ENCODE data around the gene RGS17. TPM values are rescaled to one million over a fixed set of nuclear protein-coding genes. Genes with fewer than 3 reads are reported as not detected.
A peak's percentile ranks its signal among the peaks of the same experiment; 100 is the strongest.

The RGS17 gene
- total and polyA plus RNA-seq, 2 of the 13 experiments (the other 11 are each of a cell fraction or from before 2014, with no cell fraction given), result 0.04 TPM; not detected in 1

- peak; percentile 20; the same call in 1 of the 2 replicates for TF ChIP-seq ZNF143 (CRISPR knock-in tag; IDR thresholded peaks at IDR 0.05)
- TF ChIP-seq SMARCC2 (IDR thresholded peaks at IDR 0.05), result no peak
- TF ChIP-seq NFATC3 (CRISPR knock-in tag; IDR thresholded peaks at IDR 0.05), result no peak; the same call in 1 of the 2 replicates
- no peak for TF ChIP-seq ZNF512 (CRISPR knock-in tag; IDR thresholded peaks at IDR 0.05)
- TF ChIP-seq ATRX (CRISPR knock-in tag; IDR thresholded peaks at IDR 0.05; ENCODE audit: borderline replicate concordance), result no peak
- TF ChIP-seq KAT8 (CRISPR knock-in tag; IDR thresholded peaks at IDR 0.05), result peak; percentile 95
- peak; percentile 60; the same call in 1 of the 2 replicates for TF ChIP-seq ATF2 (CRISPR knock-in tag; IDR thresholded peaks at IDR 0.05)
- no peak; the same call in 1 of the 2 replicates for TF ChIP-seq ESRRA (CRISPR knock-in tag; IDR thresholded peaks at IDR 0.05; ENCODE audit: low read depth)
- no peak for TF ChIP-seq ZNF550 (CRISPR knock-in tag; IDR thresholded peaks at IDR 0.05; ENCODE audit: borderline replicate concordance)
- TF ChIP-seq PRDM4 (CRISPR knock-in tag; IDR thresholded peaks at IDR 0.05; ENCODE audit: borderline replicate concordance), result no peak
- TF ChIP-seq HIC2 (CRISPR knock-in tag; IDR thresholded peaks at IDR 0.05; ENCODE audit: low read depth), result no peak
- TF ChIP-seq ZNF552 (CRISPR knock-in tag; IDR thresholded peaks at IDR 0.05; ENCODE audit: borderline replicate concordance), result no peak
- TF ChIP-seq GTF3A (CRISPR knock-in tag; conservative IDR thresholded peaks at IDR 0.05), result no peak
- no peak; the same call in 1 of the 2 replicates for TF ChIP-seq AKNA (CRISPR knock-in tag; IDR thresholded peaks at IDR 0.05; ENCODE audit: borderline replicate concordance)
- TF ChIP-seq ELF3 (CRISPR knock-in tag; IDR thresholded peaks at IDR 0.05), result peak; percentile 91
- TF ChIP-seq SRSF9 (IDR thresholded peaks at IDR 0.05; ENCODE audit: borderline replicate concordance, insufficient read depth, low read depth, low read length, poor library complexity, severe bottlenecking), result no peak
Measured at GRCh38 chr6:153002613-153003365, 128.3 kb downstream of the RGS17 start, which contains the start of gene MTRF1L (continued).
